Natural killer cell (primary cell): Measurements from ENCODE around the gene INPP4B. TPM values are rescaled to one million over a fixed set of nuclear protein-coding genes. Genes with fewer than 3 reads are reported as not detected.

Source experiments
- ATAC-seq, 3 donors: fragments of 150-1000 bp in 2 of 3; fragments of 200-7000 bp in 1 of 3; cut with Tn5 transposase; 1 replicate in 1 of 3; 2 replicates in 2 of 3; pipeline ENCODE4 v1.10.0; 2021; ENCODE audit warnings: mild to moderate bottlenecking in 2 of 3, moderate library complexity in 2 of 3
- DNase-seq, 2 donors: peaks; one replicate each; pipeline versions ENCODE4 v3.0.0 to v3.0.0-alpha.2; 2013 to 2021; ENCODE audit warnings: mixed read lengths in 1 of 2
- H3K27ac ChIP-seq: one replicate; pipeline ENCODE4 v1.5.1; 2013; ENCODE audit warnings: mild to moderate bottlenecking, low read length
- H3K27me3 ChIP-seq: one replicate; pipeline ENCODE4 v1.6.1; 2013; ENCODE audit warnings: low read length; ENCODE audit not compliant: control insufficient read depth, insufficient read depth
- H3K36me3 ChIP-seq: one replicate; pipeline ENCODE4 v1.6.1; 2013; ENCODE audit warnings: low read length; ENCODE audit not compliant: control insufficient read depth, insufficient read depth
- H3K4me1 ChIP-seq: one replicate; pipeline ENCODE4 v1.6.1; 2013; ENCODE audit warnings: low read length; ENCODE audit not compliant: control insufficient read depth, insufficient read depth
- H3K4me3 ChIP-seq: one replicate; pipeline ENCODE4 v1.5.1; 2013; ENCODE audit warnings: low read length
- H3K9me3 ChIP-seq: one replicate; pipeline ENCODE4 v1.6.1; 2013; ENCODE audit warnings: low read length; ENCODE audit not compliant: control insufficient read depth, insufficient read depth
- H3K27ac Mint-ChIP-seq, 2 donors: one replicate each; pipeline ENCODE4 v1.8.0; 2022; ENCODE audit warnings: mild to moderate bottlenecking in 2 of 2, mixed read lengths in 2 of 2, moderate library complexity in 1 of 2
- H3K27me3 Mint-ChIP-seq, 2 donors: one replicate each; pipeline ENCODE4 v1.8.0; 2022; ENCODE audit warnings: low read depth in 2 of 2, mixed read lengths in 2 of 2
- H3K36me3 Mint-ChIP-seq: one replicate; pipeline ENCODE4 v1.8.0; 2022; ENCODE audit warnings: mixed read lengths
- H3K4me1 Mint-ChIP-seq, 2 donors: one replicate each; pipeline ENCODE4 v1.8.0; 2022; ENCODE audit warnings: mixed read lengths in 2 of 2
- H3K4me3 Mint-ChIP-seq: one replicate; pipeline ENCODE4 v1.8.0; 2022; ENCODE audit warnings: mild to moderate bottlenecking, moderate library complexity, mixed read lengths
- H3K9me3 Mint-ChIP-seq, 2 donors: one replicate each; pipeline ENCODE4 v1.8.0; 2022; ENCODE audit warnings: mixed read lengths in 2 of 2
- WGBS: methylation state at CpG from one replicate; pipeline ENCODE4 v1.1.7; 2013; ENCODE audit warnings: missing lambda C conversion rate; ENCODE audit not compliant: insufficient coverage; 5-methylcytosine and 5-hydroxymethylcytosine counted together
- intact Hi-C: fragments of 100-400 bp; cut with micrococcal nuclease; formaldehyde crosslinking; loops from one replicate; pipeline ENCODE4 v1.14.2; 2022
- total RNA-seq, 4 donors: library from RNA; stranded (reverse); fragments of 120-200 nt in 1 of 4; gene quantifications; one replicate each; pipeline versions ENCODE4 v1.2.3 to v1.2.4, GENCODE V29; 2013 to 2022
- TF ChIP-seq, protein P1 (sequence below): fragments of 200-600 bp; IDR thresholded peaks from one replicate; pipeline ENCODE4 v1.8.0; 2022; ENCODE audit warnings: antibody characterized with exemption

The INPP4B gene
- total RNA-seq, 3 donors from 2014 or later (not counting 1 experiment from before 2014, with no cell fraction given): 2.4 to 6.2 (median 4.5) TPM

DNA sequence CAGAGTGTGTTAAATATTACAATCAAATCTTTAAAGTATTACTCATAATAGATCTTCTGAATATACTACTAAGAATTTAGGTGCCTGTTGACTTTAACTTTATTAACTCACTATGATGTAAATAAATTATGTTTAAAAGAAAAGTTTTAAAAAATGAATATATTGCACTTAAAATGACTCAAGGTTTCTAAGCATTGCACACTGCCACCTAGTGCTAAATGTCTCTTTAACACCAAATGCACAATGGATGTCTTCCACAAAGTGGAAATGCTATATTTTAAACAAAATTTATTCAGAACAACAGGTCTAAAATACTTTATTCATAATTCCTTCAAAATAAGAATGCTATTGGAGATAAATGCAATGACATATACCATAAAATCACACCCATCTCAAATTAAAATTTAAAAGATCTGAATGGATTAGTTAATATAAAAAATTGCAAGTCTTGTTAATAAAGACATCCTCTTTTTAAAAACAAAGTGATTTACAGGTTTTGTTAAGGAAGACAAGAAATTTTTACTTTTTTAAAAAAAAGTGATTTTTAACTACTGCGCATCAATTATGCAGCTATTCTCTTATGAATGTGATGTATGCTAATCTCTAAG, 5.5 kb downstream of the INPP4B start:
- peaks cover 0 to 2% of the 10 kb centered on the region in 2 donors for H3K4me1 Mint-ChIP-seq
- Histone ChIP-seq H3K27ac (no peak overlapping the region), H3K36me3 (no peaks in the 10 kb centered on the region), H3K27me3 (peaks cover 17% of the 10 kb centered on the region), H3K4me3 (no peak overlapping the region), H3K4me1 (peaks cover 6% of the 10 kb centered on the region), H3K9me3 (no peaks in the 10 kb centered on the region)
- H3K36me3 Mint-ChIP-seq: no peaks in the 10 kb centered on the region
- ATAC-seq (no peak), DNase-seq (peak in 1 of 2 donors; percentile 68)
- H3K27ac Mint-ChIP-seq: no peak overlapping the region
- intact Hi-C loops: no loop called here
- no CpG with 5 or more reads among the region's 1 CpG for WGBS
- H3K4me3 Mint-ChIP-seq: no peak overlapping the region
- H3K27me3 Mint-ChIP-seq: peaks cover 9 to 12% of the 10 kb centered on the region in 2 donors
- TF ChIP-seq, protein P1, sequence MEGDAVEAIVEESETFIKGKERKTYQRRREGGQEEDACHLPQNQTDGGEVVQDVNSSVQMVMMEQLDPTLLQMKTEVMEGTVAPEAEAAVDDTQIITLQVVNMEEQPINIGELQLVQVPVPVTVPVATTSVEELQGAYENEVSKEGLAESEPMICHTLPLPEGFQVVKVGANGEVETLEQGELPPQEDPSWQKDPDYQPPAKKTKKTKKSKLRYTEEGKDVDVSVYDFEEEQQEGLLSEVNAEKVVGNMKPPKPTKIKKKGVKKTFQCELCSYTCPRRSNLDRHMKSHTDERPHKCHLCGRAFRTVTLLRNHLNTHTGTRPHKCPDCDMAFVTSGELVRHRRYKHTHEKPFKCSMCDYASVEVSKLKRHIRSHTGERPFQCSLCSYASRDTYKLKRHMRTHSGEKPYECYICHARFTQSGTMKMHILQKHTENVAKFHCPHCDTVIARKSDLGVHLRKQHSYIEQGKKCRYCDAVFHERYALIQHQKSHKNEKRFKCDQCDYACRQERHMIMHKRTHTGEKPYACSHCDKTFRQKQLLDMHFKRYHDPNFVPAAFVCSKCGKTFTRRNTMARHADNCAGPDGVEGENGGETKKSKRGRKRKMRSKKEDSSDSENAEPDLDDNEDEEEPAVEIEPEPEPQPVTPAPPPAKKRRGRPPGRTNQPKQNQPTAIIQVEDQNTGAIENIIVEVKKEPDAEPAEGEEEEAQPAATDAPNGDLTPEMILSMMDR: no peak
- H3K9me3 Mint-ChIP-seq: no peaks in the 10 kb centered on the region

DNA sequence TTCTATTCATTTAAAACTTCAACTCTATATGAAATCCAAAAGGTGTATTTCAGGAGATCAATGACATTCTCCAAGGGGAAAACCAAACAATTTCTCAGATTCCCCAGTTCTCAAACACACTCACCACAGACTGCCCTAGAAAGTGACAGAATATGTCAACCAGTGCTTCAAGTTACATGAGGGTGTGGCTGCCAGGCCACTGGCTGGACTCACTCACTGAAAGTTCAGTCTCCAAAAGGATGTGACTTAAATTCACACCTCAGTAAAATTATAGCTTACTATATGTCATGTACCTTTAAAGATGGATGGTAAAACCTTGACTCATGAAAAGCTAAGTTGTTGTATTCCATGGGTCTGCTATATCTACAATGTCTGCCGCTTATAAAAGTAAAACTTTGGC, 7.3 kb downstream of the INPP4B start:
- Histone ChIP-seq H3K4me3 (no peak overlapping the region), H3K27me3 (peaks cover 1% of the 10 kb centered on the region), H3K36me3 (no peaks in the 10 kb centered on the region), H3K4me1 (no peaks in the 10 kb centered on the region), H3K27ac (no peak overlapping the region), H3K9me3 (no peaks in the 10 kb centered on the region)
- Mint-ChIP-seq H3K4me1 (no peaks in the 10 kb centered on the region), H3K27ac (no peak overlapping the region), H3K36me3 (no peaks in the 10 kb centered on the region), H3K9me3 (no peaks in the 10 kb centered on the region), H3K27me3 (no peaks in the 10 kb centered on the region), H3K4me3 (no peak overlapping the region)
- 100% methylated on average over 1 of the region's 1 CpG for WGBS
- ATAC-seq (no peak), DNase-seq (no peak)
- TF ChIP-seq, protein P1: no peak
- intact Hi-C loops: no loop called here

DNA sequence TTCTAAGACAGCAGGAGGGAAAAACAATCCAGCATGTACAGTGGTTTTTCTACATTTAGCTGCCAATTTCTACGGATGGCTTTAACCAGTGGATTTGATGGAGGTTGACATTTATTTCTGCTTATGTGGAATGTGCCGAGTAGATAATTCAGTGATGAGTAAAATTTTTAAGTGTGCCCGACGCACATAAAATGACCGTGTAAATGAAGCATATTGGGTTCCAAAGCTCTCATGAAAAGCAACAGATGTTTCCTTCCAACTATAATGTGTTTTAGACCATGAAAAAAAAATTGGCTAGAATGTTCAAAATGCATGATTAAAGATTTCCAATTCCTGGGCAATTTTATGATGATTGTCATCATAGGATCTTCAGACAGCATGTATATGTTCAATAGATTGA, 14.1 kb downstream of the INPP4B start:
- ATAC-seq (no peak), DNase-seq (no peak)
- peaks cover 2 to 4% of the 10 kb centered on the region in 2 donors for H3K9me3 Mint-ChIP-seq
- no peak overlapping the region for H3K27ac Mint-ChIP-seq
- WGBS: 33% methylated on average over 5 of the region's 5 CpGs
- Histone ChIP-seq H3K4me3 (no peak overlapping the region), H3K27me3 (no peaks in the 10 kb centered on the region), H3K4me1 (no peaks in the 10 kb centered on the region), H3K36me3 (no peaks in the 10 kb centered on the region), H3K27ac (no peak overlapping the region), H3K9me3 (no peaks in the 10 kb centered on the region)
- H3K27me3 Mint-ChIP-seq: peaks cover 5 to 8% of the 10 kb centered on the region in 2 donors
- H3K36me3 Mint-ChIP-seq: peaks cover 2% of the 10 kb centered on the region
- TF ChIP-seq, protein P1: no peak
- no peaks in the 10 kb centered on the region for H3K4me1 Mint-ChIP-seq
- H3K4me3 Mint-ChIP-seq: no peak overlapping the region
- intact Hi-C loops: no loop called here
